Effector memory CD4-positive, alpha-beta T cell (primary cell): ENCODE results near the gene C1orf210.

Source experiments
- DNase-seq, 3 donors: peaks; one replicate each; pipeline ENCODE4 v3.0.0-alpha.2; 2020
- H3K27ac ChIP-seq: 2 replicates; pipeline ENCODE4 v1.7.0; 2013; ENCODE audit warnings: mild to moderate bottlenecking, low read length, moderate library complexity; ENCODE audit not compliant: insufficient read depth, poor library complexity, severe bottlenecking
- H3K27me3 ChIP-seq: replicated peaks from 2 replicates; pipeline ENCODE4 v1.7.0; 2013; ENCODE audit warnings: mild to moderate bottlenecking, low read length; ENCODE audit not compliant: insufficient read depth, control insufficient read depth, poor library complexity, severe bottlenecking
- H3K36me3 ChIP-seq: 2 replicates; pipeline ENCODE4 v1.7.0; 2013; ENCODE audit warnings: mild to moderate bottlenecking, low read length, moderate library complexity; ENCODE audit not compliant: control insufficient read depth, insufficient read depth
- H3K4me1 ChIP-seq: 2 replicates; pipeline ENCODE4 v1.7.0; 2013; ENCODE audit warnings: low read length, mild to moderate bottlenecking; ENCODE audit not compliant: control insufficient read depth, insufficient read depth, poor library complexity, severe bottlenecking
- H3K4me3 ChIP-seq: 2 replicates; pipeline ENCODE4 v1.7.0; 2013; ENCODE audit warnings: low read length, low read depth, mild to moderate bottlenecking; ENCODE audit not compliant: insufficient read depth, poor library complexity, severe bottlenecking
- H3K9me3 ChIP-seq: 2 replicates; pipeline ENCODE4 v1.7.0; 2013; ENCODE audit warnings: mild to moderate bottlenecking, low read length, moderate library complexity; ENCODE audit not compliant: control insufficient read depth

C1orf210 gene

DNA sequence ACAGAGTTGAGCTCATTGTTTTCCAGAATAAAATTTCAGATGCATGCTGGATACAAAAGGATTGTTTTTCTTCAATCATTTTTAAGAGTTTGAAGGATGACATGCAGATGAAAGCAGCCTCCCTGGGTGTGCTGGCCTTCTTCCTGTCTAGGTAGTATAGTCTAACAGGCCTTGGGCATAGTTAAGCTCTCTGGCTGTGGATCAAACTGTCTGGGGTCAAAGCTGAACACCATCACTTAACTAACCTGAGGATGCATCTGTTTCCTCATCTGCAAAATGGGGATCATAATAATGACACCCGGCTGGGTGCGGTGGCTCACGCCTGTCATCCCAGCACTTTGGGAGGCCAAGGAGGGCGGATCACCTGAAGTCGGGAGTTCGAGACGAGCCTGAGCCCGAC lies 9.4 kb upstream of the C1orf210 start:
- H3K27me3 ChIP-seq: no peaks in the 10 kb centered on the region
- H3K4me3 ChIP-seq: no peak overlapping the region
- H3K4me1 ChIP-seq: peaks cover 5% of the 10 kb centered on the region
- no peak overlapping the region for H3K27ac ChIP-seq
- no peaks in the 10 kb centered on the region for H3K9me3 ChIP-seq
- H3K36me3 ChIP-seq: no peaks in the 10 kb centered on the region
- no peak for DNase-seq

GRCh38 chr1:43293896-43294760 lies 8.7 kb upstream of the C1orf210 start:
- no peaks in the 10 kb centered on the region for H3K27me3 ChIP-seq
- no peak overlapping the region for H3K4me3 ChIP-seq
- H3K27ac ChIP-seq: no peak overlapping the region
- H3K9me3 ChIP-seq: no peaks in the 10 kb centered on the region
- DNase-seq: no peak
- peaks cover 5% of the 10 kb centered on the region for H3K4me1 ChIP-seq
- H3K36me3 ChIP-seq: no peaks in the 10 kb centered on the region

GRCh38 chr1:43293176-43293575 lies 7.8 kb upstream of the C1orf210 start:
- no peaks in the 10 kb centered on the region for H3K9me3 ChIP-seq

DNA sequence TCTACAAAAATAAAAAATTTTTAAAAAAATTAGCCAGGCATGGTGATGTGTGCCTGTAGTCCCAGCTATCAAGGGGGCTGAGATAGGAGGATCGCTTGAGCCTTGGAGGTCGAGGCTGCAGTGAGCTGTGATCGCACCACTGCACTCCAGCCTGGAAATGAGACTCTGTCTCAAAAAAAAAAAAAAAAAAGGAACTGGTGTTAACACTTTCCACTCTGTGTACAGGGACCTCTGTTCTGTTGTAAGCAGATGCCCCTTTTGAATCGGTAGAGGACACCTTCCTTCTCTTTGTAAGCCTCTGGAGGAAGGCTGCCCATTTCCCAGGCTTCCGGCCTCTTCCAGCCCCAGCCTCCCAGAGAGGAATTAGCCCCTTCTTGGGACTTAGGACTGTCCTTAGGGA lies 7.3 kb upstream of the C1orf210 start:
- Histone ChIP-seq H3K27me3 (no peaks in the 10 kb centered on the region), H3K4me3 (no peak overlapping the region), H3K9me3 (no peaks in the 10 kb centered on the region), H3K36me3 (no peaks in the 10 kb centered on the region), H3K27ac (no peak overlapping the region), H3K4me1 (peaks cover 5% of the 10 kb centered on the region)
- DNase-seq: no peak

More at GRCh38 chr1:43293176-43293575, 7.8 kb upstream of the C1orf210 start:
- Histone ChIP-seq H3K36me3 (no peaks in the 10 kb centered on the region), H3K27me3 (no peaks in the 10 kb centered on the region), H3K27ac (no peak overlapping the region), H3K4me1 (peaks cover 5% of the 10 kb centered on the region), H3K4me3 (no peak overlapping the region)
- no peak for DNase-seq

DNA sequence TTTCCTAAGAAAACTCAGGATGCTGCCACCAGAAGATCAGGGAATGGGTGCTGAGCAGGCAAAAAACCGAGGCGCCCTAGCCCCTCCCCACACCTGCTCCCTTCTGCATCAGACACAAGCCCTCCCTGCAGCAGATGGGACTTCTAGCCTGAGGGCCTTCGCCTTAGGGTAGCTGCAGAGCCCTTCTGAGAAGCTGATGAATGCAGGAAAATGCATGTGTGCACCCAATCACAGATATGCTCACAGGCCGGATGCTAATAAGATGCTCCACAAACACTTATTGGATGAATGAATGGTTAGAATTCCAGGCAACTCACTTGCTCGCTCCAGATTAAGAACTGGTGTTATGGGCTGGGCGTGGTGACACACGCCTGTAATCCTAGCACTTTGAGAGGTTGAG lies 6.8 kb upstream of the C1orf210 start:
- H3K27ac ChIP-seq: no peak overlapping the region
- DNase-seq: no peak
- no peaks in the 10 kb centered on the region for H3K36me3 ChIP-seq
- peaks cover 5% of the 10 kb centered on the region for H3K4me1 ChIP-seq
- no peaks in the 10 kb centered on the region for H3K27me3 ChIP-seq
- H3K4me3 ChIP-seq: no peak overlapping the region
- H3K9me3 ChIP-seq: no peaks in the 10 kb centered on the region

- no peak for DNase-seq
- no peak overlapping the region for H3K4me3 ChIP-seq
- H3K27me3 ChIP-seq: no peaks in the 10 kb centered on the region
- H3K36me3 ChIP-seq: no peaks in the 10 kb centered on the region
- no peaks in the 10 kb centered on the region for H3K9me3 ChIP-seq
- H3K4me1 ChIP-seq: no peaks in the 10 kb centered on the region
- H3K27ac ChIP-seq: no peak overlapping the region
Measured at GRCh38 chr1:43288785-43289706, 3.7 kb upstream of the C1orf210 start.

GRCh38 chr1:43288058-43288784 lies 2.8 kb upstream of the C1orf210 start:
- Histone ChIP-seq H3K36me3 (no peaks in the 10 kb centered on the region), H3K4me1 (no peaks in the 10 kb centered on the region), H3K4me3 (no peak overlapping the region), H3K27ac (no peak overlapping the region), H3K27me3 (no peaks in the 10 kb centered on the region), H3K9me3 (no peaks in the 10 kb centered on the region)
- no peak for DNase-seq

- no peaks in the 10 kb centered on the region for H3K4me1 ChIP-seq
- H3K27me3 ChIP-seq: no peaks in the 10 kb centered on the region
- DNase-seq: no peak
- H3K36me3 ChIP-seq: no peaks in the 10 kb centered on the region
- no peaks in the 10 kb centered on the region for H3K9me3 ChIP-seq
- no peak overlapping the region for H3K4me3 ChIP-seq
- no peak overlapping the region for H3K27ac ChIP-seq
Measured at GRCh38 chr1:43286533-43286932, 1.2 kb upstream of the C1orf210 start.

GRCh38 chr1:43286115-43286514 lies 734 bp upstream of the C1orf210 start:
- Histone ChIP-seq H3K36me3 (no peaks in the 10 kb centered on the region), H3K27ac (no peak overlapping the region), H3K9me3 (no peaks in the 10 kb centered on the region), H3K4me1 (no peaks in the 10 kb centered on the region), H3K27me3 (no peaks in the 10 kb centered on the region), H3K4me3 (no peak overlapping the region)
- no peak for DNase-seq
